BJ (cell line): ENCODE data around the gene LAMA3. TPM values are rescaled to one million over a fixed set of nuclear protein-coding genes. Genes with fewer than 3 reads are reported as not detected.

Experiments
- CTCF ChIA-PET: fragments of 350-600 bp; formaldehyde crosslinking; extraction: SDS; loops from one replicate; lab custom pipeline; 2021; ENCODE audit warnings: antibody characterized with exemption, inconsistent platforms; lab: Yijun Ruan, JAX
- POLR2A ChIA-PET: fragments of 300-600 bp; sonication (Branson Sonifier 250); formaldehyde crosslinking; extraction: SDS; loops from one replicate; lab custom pipeline; 2021; ENCODE audit warnings: antibody characterized with exemption; lab: Charles Lee
- DNase-seq: peaks from one replicate; pipeline ENCODE4 v3.0.0-alpha.2; 2011; ENCODE audit warnings: low read depth
- H3K27me3 ChIP-seq: 2 replicates; pipeline ENCODE4 v1.6.0; 2011; ENCODE audit warnings: low read length; ENCODE audit not compliant: control insufficient read depth, insufficient read depth
- H3K36me3 ChIP-seq: 2 replicates; pipeline ENCODE4 v1.5.1; 2011; ENCODE audit warnings: low read length; ENCODE audit not compliant: control insufficient read depth, insufficient read depth
- H3K4me3 ChIP-seq: 2 replicates; pipeline ENCODE4 v1.5.1; 2011; ENCODE audit warnings: low read depth, mild to moderate bottlenecking, control low read depth, low read length
- polyA plus RNA-seq: library from polyadenylated mRNA; depleted of rRNA; stranded (reverse); fragments of >200 nt; gene quantifications from 2 replicates; pipeline ENCODE4 v1.2.3, GENCODE V29; 2011
- TF ChIP-seq, protein P1 (sequence below): IDR thresholded peaks from 2 replicates; pipeline ENCODE4 v1.5.1; 2011; ENCODE audit warnings: low read depth, mild to moderate bottlenecking, control low read depth, inconsistent platforms, low read length, moderate library complexity; ENCODE audit not compliant: insufficient read depth

LAMA3 gene
- polyA plus RNA-seq, 1 experiment, result 5.6 TPM

DNA sequence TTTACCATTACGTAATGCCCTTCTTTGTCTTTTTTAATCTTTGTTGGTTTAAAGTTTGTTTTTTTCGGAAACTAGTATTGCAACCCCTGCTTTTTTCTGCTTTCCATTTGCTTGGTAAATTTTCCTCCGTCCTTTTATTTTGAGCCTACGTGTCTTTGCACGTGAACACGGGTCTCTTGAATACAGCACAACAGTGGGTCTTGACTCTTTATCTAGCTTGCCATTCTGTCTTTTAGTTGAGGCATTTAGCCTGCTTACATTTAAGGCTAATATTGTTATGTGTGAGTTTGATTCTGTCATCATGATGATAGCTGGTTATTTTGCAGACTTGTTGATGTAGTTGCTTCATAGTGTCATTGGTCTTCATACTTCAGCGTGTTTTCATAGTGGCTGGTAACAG lies 287.9 kb downstream of the LAMA3 start:
- no peak for DNase-seq
- POLR2A ChIA-PET, result no interaction called here
- CTCF ChIA-PET, result no interaction called here
- no peaks in the 10 kb centered on the region for H3K36me3 ChIP-seq
- TF ChIP-seq, protein P1, sequence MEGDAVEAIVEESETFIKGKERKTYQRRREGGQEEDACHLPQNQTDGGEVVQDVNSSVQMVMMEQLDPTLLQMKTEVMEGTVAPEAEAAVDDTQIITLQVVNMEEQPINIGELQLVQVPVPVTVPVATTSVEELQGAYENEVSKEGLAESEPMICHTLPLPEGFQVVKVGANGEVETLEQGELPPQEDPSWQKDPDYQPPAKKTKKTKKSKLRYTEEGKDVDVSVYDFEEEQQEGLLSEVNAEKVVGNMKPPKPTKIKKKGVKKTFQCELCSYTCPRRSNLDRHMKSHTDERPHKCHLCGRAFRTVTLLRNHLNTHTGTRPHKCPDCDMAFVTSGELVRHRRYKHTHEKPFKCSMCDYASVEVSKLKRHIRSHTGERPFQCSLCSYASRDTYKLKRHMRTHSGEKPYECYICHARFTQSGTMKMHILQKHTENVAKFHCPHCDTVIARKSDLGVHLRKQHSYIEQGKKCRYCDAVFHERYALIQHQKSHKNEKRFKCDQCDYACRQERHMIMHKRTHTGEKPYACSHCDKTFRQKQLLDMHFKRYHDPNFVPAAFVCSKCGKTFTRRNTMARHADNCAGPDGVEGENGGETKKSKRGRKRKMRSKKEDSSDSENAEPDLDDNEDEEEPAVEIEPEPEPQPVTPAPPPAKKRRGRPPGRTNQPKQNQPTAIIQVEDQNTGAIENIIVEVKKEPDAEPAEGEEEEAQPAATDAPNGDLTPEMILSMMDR, result no peak
- H3K27me3 ChIP-seq, result no peaks in the 10 kb centered on the region
- no peak overlapping the region for H3K4me3 ChIP-seq

DNA sequence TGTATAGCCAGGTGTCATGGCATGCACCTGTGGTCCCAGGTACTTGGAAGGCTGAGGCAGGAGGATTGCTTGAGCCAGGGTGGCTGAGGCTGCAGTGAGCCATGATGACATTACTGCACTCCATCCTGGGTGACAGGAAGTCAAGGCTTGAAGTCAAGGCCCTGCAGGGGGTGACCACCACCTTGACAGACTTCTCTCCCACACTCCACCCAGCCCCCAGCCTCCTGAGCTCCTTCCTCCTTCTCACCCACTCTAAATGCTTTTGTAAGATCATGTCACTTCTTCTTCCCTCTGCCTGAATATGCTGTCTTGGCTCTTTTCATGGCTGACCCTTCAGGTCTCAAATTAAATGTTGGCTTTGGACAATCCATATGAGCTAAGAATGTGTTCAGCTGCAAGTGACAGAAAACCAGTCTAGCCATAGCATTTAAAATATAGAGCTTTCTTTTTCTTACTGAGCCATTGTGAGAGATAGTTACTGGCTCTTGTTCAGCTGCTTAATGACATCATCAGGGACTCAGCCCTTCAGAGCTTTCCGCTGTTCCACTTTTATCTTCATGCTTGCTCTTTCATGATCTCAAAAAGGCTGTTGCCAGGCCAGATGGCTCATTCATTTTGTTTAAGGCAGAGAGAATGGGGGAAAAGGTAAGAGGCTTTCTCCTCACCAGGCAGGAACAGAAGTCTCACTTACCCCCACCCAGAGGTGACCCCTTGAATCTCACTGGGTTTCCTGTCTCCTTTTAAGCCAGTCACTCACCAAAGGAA lies 288.6 kb downstream of the LAMA3 start:
- TF ChIP-seq, protein P1, result no peak
- no peaks in the 10 kb centered on the region for H3K27me3 ChIP-seq
- no peaks in the 10 kb centered on the region for H3K36me3 ChIP-seq
- H3K4me3 ChIP-seq, result no peak overlapping the region
- no peak for DNase-seq
- ChIA-PET POLR2A (no interaction called here), CTCF (interaction anchor here (0.7 to 1.9 kb wide), 3 partner anchors 19 to 25 kb away, joined by 3 to 5 read pairs (median 3); no protein-coding TSS in a partner anchor)

DNA sequence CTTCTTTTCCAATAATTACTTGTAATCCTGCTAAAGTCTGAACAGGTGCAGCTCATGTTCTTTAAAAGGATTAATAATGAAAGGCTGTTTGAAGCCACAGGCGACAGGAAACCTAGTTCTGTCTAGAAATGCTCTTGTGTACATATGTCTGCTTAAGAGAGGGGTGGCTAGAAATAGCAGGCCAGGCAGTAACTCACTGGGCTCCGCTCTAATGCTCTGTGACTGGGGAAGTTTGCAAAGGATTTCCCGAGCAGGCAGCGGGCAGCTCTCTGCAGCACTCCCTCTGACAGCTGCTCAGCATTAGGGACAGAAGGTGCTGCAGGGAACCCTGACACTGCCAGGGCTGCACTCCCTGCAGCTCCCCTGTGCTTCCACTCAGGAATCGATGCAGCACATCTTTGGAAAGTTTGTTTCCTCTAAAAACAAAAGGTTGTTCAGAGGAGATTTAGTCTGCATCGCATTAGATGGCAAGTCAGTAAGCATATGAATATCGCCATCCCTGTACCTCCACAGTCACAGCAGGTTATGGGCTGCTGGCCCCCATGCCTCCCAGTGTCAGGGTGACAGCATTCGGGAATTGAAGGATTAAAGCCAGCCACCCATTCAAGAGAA lies 292.2 kb downstream of the LAMA3 start:
- H3K27me3 ChIP-seq, result no peaks in the 10 kb centered on the region
- no peaks in the 10 kb centered on the region for H3K36me3 ChIP-seq
- CTCF ChIA-PET, result interaction anchor here (0.5 to 1.5 kb wide), 3 partner anchors 13 to 332 kb away, joined by 3 read pairs; no protein-coding TSS in a partner anchor
- DNase-seq, result no peak
- TF ChIP-seq, protein P1, result no peak
- POLR2A ChIA-PET, result no interaction called here
- H3K4me3 ChIP-seq, result no peak overlapping the region

DNA sequence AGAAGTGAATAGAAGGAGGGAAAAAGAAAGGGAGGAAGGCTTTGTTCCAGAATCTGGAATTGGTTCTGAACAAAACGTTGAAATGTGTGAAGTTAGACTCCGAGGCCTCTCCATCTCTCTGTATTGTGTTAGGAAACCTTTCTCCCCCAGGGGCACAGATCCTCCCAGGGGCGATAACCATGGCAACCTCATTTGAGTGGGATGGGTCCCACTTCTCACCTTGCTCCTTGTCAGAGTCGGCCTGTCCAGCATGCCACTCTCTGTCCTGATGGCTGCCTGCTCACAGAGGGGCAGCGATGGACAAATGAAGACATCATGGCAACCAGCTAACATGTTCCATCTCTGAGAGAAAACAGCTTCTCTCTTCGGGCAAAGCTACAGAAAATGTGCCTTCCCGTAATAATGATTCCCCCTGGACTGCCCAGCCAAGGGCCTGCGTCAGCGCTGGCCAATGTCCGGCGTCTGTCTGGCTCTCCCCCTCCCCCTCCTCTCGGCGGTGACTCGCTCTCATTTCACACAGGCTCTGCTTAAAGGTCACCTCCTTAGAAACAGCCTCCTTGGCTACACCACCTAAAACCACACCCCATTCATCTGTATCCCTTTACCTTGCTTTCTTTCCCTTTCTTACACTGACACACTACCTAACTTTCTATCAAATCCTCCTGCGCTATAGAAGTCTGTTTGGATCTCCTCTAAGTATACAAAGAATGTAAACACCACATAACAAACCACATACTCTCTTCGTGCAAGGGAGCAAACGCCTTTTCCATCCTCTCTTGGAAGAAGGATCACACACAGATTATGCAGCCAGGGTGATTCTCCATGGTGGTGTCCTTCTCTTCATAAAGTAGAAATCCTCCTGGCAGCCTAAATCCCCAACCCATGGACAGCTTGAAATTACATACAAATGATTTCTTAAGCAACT lies 293.2 kb downstream of the LAMA3 start:
- DNase-seq, result no peak
- no peaks in the 10 kb centered on the region for H3K36me3 ChIP-seq
- H3K27me3 ChIP-seq, result no peaks in the 10 kb centered on the region; the same call in 1 of the 2 replicates
- TF ChIP-seq, protein P1, result no peak
- no peak overlapping the region for H3K4me3 ChIP-seq
- POLR2A ChIA-PET, result no interaction called here
- CTCF ChIA-PET, result interaction anchor here (1.2 kb wide), 1 partner anchor 12 kb away, joined by 4 read pairs; no protein-coding TSS in a partner anchor
